ENCODE data around the gene MIX23. TPM values are rescaled to one million over a fixed set of nuclear protein-coding genes. Genes with fewer than 3 reads are reported as not detected.

Gene MIX23
- total and polyA plus RNA-seq, 10 of the 15 experiments (the other 5 are each of a cell fraction or from before 2014, with no cell fraction given): 30.0 to 176 (median 62.4) TPM

GRCh38 chr3:122331886-122332285 is 51.1 kb downstream of the MIX23 start (continued):
- TF ChIP-seq ZBTB4 (CRISPR knock-in tag; IDR thresholded peaks at IDR 0.05) (no peak), IRF4 (IDR thresholded peaks at IDR 0.05; ENCODE audit: low read depth, low read length) (no peak)

- POLR2A ChIA-PET: interaction anchor here (1.0 to 1.4 kb wide), 4 partner anchors 13 to 60 kb away, joined by 3 to 5 read pairs (median 3); partner anchors contain the start of gene FAM162A
- Histone ChIP-seq H3K9me3 (replicated peaks; ENCODE audit: control insufficient read depth, insufficient read depth, low read length) (no peaks in the 10 kb centered on the region), H3K79me2 (ENCODE audit: control insufficient read depth, insufficient read depth, low read length) (no peaks in the 10 kb centered on the region), H4K20me1 (ENCODE audit: control insufficient read depth, insufficient read depth) (no peaks in the 10 kb centered on the region), H2AFZ (ENCODE audit: control insufficient read depth, low read depth, low read length) (peak overlapping the region; percentile 26), H3K27ac (ENCODE audit: control insufficient read depth, insufficient read depth) (no peak overlapping the region), H3K4me1 (ENCODE audit: control insufficient read depth, insufficient read depth, low read length) (peaks cover 36% of the 10 kb centered on the region), H3K4me2 (ENCODE audit: control insufficient read depth, insufficient read depth) (peak overlapping the region; percentile 47), H3K27me3 (replicated peaks in 1 of 2; ENCODE audit: control insufficient read depth in 2 of 2, insufficient read depth in 2 of 2, low read length in 1 of 2) (no peaks in the 10 kb centered on the region), H3K36me3 (ENCODE audit: control insufficient read depth in 2 of 2, insufficient read depth in 2 of 2, low read length in 1 of 2) (no peaks in the 10 kb centered on the region), H3K4me3 (no peak overlapping the region), H3K9ac (ENCODE audit: control insufficient read depth, insufficient read depth, low read length) (no peak overlapping the region)
- 59% methylated on average over 3 of the region's 3 CpGs for WGBS (ENCODE audit: insufficient coverage, insufficient replicate concordance, low lambda C conversion rate, missing lambda C conversion rate)
- DNase-seq (ENCODE audit: low read depth, low spot score) (no peak), ATAC-seq (peak; percentile 45), FAIRE-seq (no peak)
- in situ Hi-C loops (cut with MboI) (no loop called here), intact Hi-C loops (cut with micrococcal nuclease; ENCODE audit: unreplicated experiment) (no loop called here)
- BruUV-seq (replicated peaks): no TSS peak
- RAD21 ChIA-PET (ENCODE audit: unreplicated experiment): interaction anchor here (0.8 to 2.0 kb wide), 5 partner anchors 18 to 40 kb away, joined by 3 to 8 read pairs (median 4); no protein-coding TSS in a partner anchor
- CTCF ChIA-PET: interaction anchor here (0.6 to 2.4 kb wide), 6 partner anchors 19 to 223 kb away, joined by 3 to 15 read pairs (median 4); no protein-coding TSS in a partner anchor
- SMC1A ChIA-PET (ENCODE audit: uncharacterized antibody, unreplicated experiment): interaction anchor here (0.8 to 3.4 kb wide), 11 partner anchors 12 to 225 kb away, joined by 3 to 25 read pairs (median 4); partner anchors contain the start of gene FAM162A
- TF ChIP-seq BHLHE40 (IDR thresholded peaks at IDR 0.05; ENCODE audit: borderline replicate concordance in 1 of 2, low read depth in 2 of 2, low read length in 1 of 2) (no peak), MYC (IDR thresholded peaks at IDR 0.05; ENCODE audit: insufficient read depth, insufficient read length, insufficient replicate concordance, low read length, severe bottlenecking) (no peak), POLR2AphosphoS2 (IDR thresholded peaks at IDR 0.05; ENCODE audit: low read depth, low read length) (no peak), IKZF1 (conservative IDR thresholded peaks at IDR 0.05) (peak; percentile 28; the same call in 1 of the 2 replicates), MLLT1 (IDR thresholded peaks at IDR 0.05) (0 out of 2 replicates have a peak, but pooled peaks have one; percentile 25), MTA2 (IDR thresholded peaks at IDR 0.05; ENCODE audit: low read depth) (peak; percentile 63), HDGF (IDR thresholded peaks at IDR 0.05) (0 out of 2 replicates have a peak, but pooled peaks have one; percentile 31), E2F8 (IDR thresholded peaks at IDR 0.05; ENCODE audit: low read depth, partially characterized antibody) (no peak), EZH2 (IDR thresholded peaks at IDR 0.05; ENCODE audit: borderline replicate concordance, control insufficient read depth, low read depth, low read length) (no peak), SMAD1 (IDR thresholded peaks at IDR 0.05; ENCODE audit: low read depth, partially characterized antibody) (no peak)
These were observed 57.3 kb downstream of the MIX23 start for GRCh38 chr3:122325769-122326168.

All from GM12878 (cell line).